ENCODE measurements around the gene PIK3CD.

PIK3CD gene

DNA sequence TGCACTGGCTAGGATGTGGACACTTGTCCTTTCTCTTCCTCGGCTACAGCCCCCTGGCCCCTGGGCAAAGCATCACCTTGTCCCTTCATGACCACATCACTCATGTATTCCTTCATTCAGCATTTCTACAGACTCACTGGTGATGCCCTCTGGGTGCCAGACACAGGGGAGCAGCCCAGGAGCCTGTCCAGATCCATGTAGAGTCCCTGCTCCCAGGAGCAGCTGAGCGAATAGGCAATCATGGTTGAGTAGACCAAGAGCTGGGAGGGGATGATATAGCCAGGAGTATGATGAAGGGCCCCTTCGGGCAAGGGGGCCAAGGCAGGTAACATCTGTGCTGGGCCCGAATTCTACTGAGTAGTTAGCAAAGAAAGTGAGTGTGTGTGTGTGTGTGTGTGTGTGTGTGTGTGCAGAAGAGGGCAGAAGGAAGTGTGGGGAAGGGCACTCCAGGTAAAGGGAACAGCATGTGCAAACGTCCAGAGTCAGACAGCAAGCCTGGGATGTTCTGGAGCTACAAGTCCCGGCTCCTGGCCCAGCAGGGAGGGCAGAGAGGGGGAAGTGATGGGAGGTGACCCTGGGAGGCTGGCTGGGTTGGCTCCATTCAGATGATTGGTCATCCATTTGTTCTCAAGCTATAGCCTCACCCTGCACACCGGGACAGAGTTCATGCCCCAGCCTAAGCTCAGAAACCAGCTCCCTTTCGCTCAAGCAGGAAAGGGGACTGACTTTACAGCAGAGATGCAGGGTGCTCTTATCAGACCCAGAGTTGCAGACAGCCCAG is 21.0 kb upstream of the PIK3CD start:
- peak overlapping the region; percentile 94 for H3K4me3 Mint-ChIP-seq
- peak; percentile 26 for DNase-seq (ENCODE audit: low spot score)
- H3K27me3 Mint-ChIP-seq (ENCODE audit: low read depth): no peaks in the 10 kb centered on the region
- peaks cover 52% of the 10 kb centered on the region for H3K36me3 Mint-ChIP-seq (ENCODE audit: low read depth)
- H3K4me1 Mint-ChIP-seq (ENCODE audit: low read depth): peaks cover 60% of the 10 kb centered on the region
- H3K27ac Mint-ChIP-seq: peak overlapping the region; percentile 97
- no peaks in the 10 kb centered on the region for H3K9me3 Mint-ChIP-seq

DNA sequence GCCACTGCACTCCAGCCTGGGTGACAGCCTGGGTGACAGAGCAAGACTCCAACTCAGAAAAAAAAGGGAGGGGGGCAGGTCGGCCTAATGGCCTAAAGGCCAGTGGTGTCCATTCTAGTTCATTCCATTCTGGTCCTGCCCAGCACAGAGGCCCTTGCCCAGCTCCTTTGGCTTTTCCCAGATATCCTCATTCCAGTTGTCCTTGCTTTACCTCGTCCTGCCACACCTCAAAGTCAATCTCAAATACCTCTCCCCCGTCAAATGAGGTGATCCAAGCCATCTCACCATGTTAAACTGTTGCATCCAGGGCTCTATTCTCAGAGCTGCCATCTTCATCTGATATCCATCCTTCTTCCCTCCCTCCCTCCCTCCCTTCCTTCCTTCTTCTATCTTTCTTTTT is 19.9 kb upstream of the PIK3CD start:
- Mint-ChIP-seq H3K4me3 (peak overlapping the region; percentile 94), H3K4me1 (ENCODE audit: low read depth) (peaks cover 55% of the 10 kb centered on the region), H3K9me3 (no peaks in the 10 kb centered on the region), H3K27me3 (ENCODE audit: low read depth) (no peaks in the 10 kb centered on the region), H3K27ac (peak overlapping the region; percentile 72), H3K36me3 (ENCODE audit: low read depth) (peaks cover 62% of the 10 kb centered on the region)
- no peak for DNase-seq (ENCODE audit: low spot score)

DNA sequence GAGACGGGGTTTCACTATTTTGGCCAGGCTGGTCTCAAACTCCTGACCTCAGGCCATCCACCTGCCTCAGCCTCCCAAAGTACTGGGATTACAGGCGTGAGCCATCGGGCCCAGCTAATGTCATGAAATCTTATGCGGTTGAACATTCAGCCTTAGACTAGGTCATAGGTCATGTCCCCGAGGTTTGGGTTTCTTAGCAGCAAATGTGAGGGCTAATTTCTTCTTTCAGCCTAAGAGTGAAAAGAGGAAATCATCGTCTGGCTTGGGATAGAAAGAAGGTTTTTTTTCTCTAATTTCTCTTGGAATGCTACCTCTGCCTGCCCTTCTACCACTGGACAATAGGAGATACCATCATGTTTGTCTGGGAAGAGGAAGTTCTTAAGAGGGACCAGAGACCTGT is 18.0 kb upstream of the PIK3CD start:
- Mint-ChIP-seq H3K9me3 (peaks cover 6% of the 10 kb centered on the region), H3K27ac (no peak overlapping the region), H3K4me1 (ENCODE audit: low read depth) (peaks cover 46% of the 10 kb centered on the region), H3K36me3 (ENCODE audit: low read depth) (peaks cover 76% of the 10 kb centered on the region), H3K4me3 (peak overlapping the region; percentile 94), H3K27me3 (ENCODE audit: low read depth) (no peaks in the 10 kb centered on the region)
- DNase-seq (ENCODE audit: low spot score): no peak

- no peak overlapping the region for H3K4me3 Mint-ChIP-seq
- H3K4me1 Mint-ChIP-seq (ENCODE audit: low read depth): peaks cover 46% of the 10 kb centered on the region
These were observed 16.9 kb upstream of the PIK3CD start for GRCh38 chr1:9634582-9634981.

DNA sequence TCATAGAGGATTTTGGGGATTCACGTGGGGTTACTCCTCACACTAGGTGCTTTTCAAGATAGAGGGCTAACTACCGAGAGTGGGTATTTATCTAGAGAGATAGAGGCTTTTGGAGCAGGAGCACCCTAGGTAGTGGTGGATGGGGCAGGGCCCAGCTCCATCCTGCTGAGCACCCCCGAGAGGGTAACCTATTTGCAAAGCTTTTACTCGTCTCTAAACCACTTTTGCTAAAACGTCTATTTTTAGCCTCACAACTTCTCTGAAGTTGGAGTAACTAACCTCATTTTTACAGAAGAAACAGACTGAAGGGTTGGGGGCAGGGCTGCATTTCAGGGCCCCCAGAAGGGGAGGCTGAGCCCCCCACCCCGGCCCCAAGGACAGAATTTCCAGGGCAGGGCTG is 12.3 kb upstream of the PIK3CD start:
- Mint-ChIP-seq H3K27ac (peak overlapping the region; percentile 36), H3K4me3 (peak overlapping the region; percentile 63), H3K4me1 (ENCODE audit: low read depth) (peaks cover 50% of the 10 kb centered on the region), H3K36me3 (ENCODE audit: low read depth) (peaks cover 78% of the 10 kb centered on the region), H3K27me3 (ENCODE audit: low read depth) (no peaks in the 10 kb centered on the region), H3K9me3 (peaks cover 6% of the 10 kb centered on the region)
- DNase-seq (ENCODE audit: low spot score): no peak

More at GRCh38 chr1:9634582-9634981, 16.9 kb upstream of the PIK3CD start:
- peaks cover 83% of the 10 kb centered on the region for H3K36me3 Mint-ChIP-seq (ENCODE audit: low read depth)
- no peaks in the 10 kb centered on the region for H3K27me3 Mint-ChIP-seq (ENCODE audit: low read depth)
- no peak for DNase-seq (ENCODE audit: low spot score)
- H3K9me3 Mint-ChIP-seq: peaks cover 6% of the 10 kb centered on the region
- H3K27ac Mint-ChIP-seq: peak overlapping the region; percentile 31

GRCh38 chr1:9643351-9644256 is 7.9 kb upstream of the PIK3CD start:
- DNase-seq (ENCODE audit: low spot score): peak; percentile 51
- peaks cover 46% of the 10 kb centered on the region for H3K4me1 Mint-ChIP-seq (ENCODE audit: low read depth)
- H3K9me3 Mint-ChIP-seq: no peaks in the 10 kb centered on the region
- H3K4me3 Mint-ChIP-seq: peak overlapping the region; percentile 58
- H3K27ac Mint-ChIP-seq: peak overlapping the region; percentile 78
- no peaks in the 10 kb centered on the region for H3K27me3 Mint-ChIP-seq (ENCODE audit: low read depth)
- peaks cover 54% of the 10 kb centered on the region for H3K36me3 Mint-ChIP-seq (ENCODE audit: low read depth)

DNA sequence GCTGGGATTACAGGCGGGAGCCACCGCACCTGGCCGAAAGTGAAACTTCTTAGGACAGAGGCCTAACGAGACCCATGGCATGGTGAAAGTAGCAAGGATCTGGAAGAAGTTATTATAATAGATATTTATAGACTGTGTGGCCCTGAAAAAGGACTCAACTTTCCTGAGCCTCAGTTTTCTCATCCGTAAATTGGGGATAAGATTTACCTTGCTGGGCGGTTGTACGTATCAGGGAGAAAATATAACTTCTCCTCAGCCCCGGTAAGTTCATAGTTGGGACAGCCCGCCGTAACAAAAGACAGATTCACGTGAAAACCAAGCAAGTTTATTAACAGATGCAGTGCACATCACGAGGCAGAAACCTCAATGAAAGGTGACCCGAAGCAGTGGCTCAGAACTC is 5.5 kb upstream of the PIK3CD start:
- Mint-ChIP-seq H3K27ac (peak overlapping the region; percentile 63), H3K4me1 (ENCODE audit: low read depth) (peaks cover 45% of the 10 kb centered on the region), H3K4me3 (no peak overlapping the region), H3K9me3 (no peaks in the 10 kb centered on the region), H3K36me3 (ENCODE audit: low read depth) (peaks cover 41% of the 10 kb centered on the region), H3K27me3 (ENCODE audit: low read depth) (no peaks in the 10 kb centered on the region)
- DNase-seq (ENCODE audit: low spot score): no peak

DNA sequence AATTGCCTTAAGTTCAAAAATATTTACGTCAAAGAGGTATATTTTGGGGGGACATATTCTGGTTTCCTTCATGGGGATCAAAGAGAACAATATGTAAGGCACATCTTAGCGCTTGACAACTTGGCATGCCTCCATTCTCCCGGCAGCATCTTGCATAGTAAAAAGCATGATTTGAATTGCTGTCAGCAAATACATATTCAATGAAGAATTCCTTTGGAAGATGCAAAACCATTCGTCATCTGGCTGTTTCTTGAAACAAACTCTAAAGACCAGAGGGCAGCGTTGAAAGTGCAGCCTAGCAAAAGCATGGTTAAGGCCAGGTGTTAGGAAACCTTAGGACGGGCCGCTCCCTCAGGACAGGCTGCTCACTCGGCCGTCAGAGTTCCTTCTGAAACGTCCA is 3.4 kb upstream of the PIK3CD start:
- peaks cover 34% of the 10 kb centered on the region for H3K36me3 Mint-ChIP-seq (ENCODE audit: low read depth)
- no peaks in the 10 kb centered on the region for H3K27me3 Mint-ChIP-seq (ENCODE audit: low read depth)
- no peaks in the 10 kb centered on the region for H3K9me3 Mint-ChIP-seq
- DNase-seq (ENCODE audit: low spot score): no peak
- H3K4me3 Mint-ChIP-seq: no peak overlapping the region
- peaks cover 38% of the 10 kb centered on the region for H3K4me1 Mint-ChIP-seq (ENCODE audit: low read depth)
- no peak overlapping the region for H3K27ac Mint-ChIP-seq

DNA sequence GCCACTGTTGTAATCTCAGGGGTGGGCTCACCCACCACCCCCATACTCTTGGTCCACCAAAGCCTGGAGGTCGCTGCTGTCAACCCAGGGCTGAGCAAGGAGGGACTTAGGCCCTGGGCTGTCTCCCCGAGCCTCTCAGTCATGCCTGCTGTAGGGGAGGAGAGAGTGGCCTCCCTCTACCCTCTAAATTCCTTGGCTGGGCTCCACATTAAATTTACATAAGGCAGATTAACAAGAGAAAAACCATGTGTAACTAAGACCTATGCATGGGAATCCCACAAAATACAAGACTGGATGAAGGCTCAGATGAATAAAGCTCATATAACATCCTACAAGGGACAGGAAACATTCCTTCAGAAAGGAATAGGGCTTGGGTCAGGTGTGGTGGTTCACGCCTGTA is 1.8 kb upstream of the PIK3CD start:
- peak overlapping the region; percentile 62 for H3K4me3 Mint-ChIP-seq
- DNase-seq (ENCODE audit: low spot score): no peak
- peaks cover 37% of the 10 kb centered on the region for H3K36me3 Mint-ChIP-seq (ENCODE audit: low read depth)
- no peaks in the 10 kb centered on the region for H3K27me3 Mint-ChIP-seq (ENCODE audit: low read depth)
- peaks cover 36% of the 10 kb centered on the region for H3K4me1 Mint-ChIP-seq (ENCODE audit: low read depth)
- H3K27ac Mint-ChIP-seq: peak overlapping the region; percentile 45
- no peaks in the 10 kb centered on the region for H3K9me3 Mint-ChIP-seq

GRCh38 chr1:9651220-9651564 is 339 bp upstream of the PIK3CD start:
- H3K27me3 Mint-ChIP-seq (ENCODE audit: low read depth): no peaks in the 10 kb centered on the region
- peak overlapping the region; percentile 97 for H3K4me3 Mint-ChIP-seq
- no peaks in the 10 kb centered on the region for H3K9me3 Mint-ChIP-seq
- no peak for DNase-seq (ENCODE audit: low spot score)
- H3K36me3 Mint-ChIP-seq (ENCODE audit: low read depth): peaks cover 45% of the 10 kb centered on the region
- H3K27ac Mint-ChIP-seq: peak overlapping the region; percentile 91
- H3K4me1 Mint-ChIP-seq (ENCODE audit: low read depth): peaks cover 42% of the 10 kb centered on the region

DNA sequence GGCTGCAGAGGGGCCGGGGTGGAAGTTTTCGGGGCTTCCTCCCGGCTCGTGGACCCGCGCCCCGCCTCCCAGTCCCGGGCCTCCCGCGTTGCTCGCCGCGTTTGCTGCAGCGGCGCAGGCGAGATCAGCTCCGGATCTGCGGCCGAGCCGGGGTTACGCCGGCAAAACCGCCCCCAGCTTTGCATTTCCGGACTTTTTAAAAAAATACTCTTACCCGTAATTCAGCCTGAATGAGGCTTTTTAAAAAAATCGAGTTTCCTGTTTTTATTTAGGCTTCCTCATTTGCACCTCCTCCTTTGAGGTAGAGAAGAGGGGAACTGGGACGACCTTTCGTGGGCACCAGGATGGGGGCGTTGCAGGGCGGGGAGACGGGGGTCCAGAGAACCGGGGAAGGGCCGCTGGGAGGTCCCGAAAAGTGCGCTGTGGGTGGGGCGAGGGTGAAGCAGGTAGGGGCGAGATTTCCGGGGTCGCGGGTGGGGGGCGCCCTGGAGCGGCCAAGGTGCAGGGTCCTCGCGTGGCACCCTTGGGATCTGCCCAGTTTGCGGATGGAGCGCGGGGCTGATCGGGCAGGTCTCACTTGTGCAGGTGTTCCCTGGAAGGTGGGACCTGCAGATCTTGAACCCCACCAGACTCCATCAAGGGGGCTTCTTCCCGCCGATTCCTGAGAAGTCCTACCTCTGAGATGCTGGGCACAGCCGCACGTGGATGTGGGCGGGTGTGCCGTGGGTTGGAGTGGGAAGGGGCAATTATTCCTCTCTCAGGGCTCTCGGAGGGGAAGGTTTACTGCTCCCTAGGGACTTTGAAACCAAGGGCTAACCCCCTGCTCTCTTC is 1.1 kb downstream of the PIK3CD start:
- Mint-ChIP-seq H3K4me3 (peak overlapping the region; percentile 93), H3K9me3 (no peaks in the 10 kb centered on the region), H3K4me1 (ENCODE audit: low read depth) (peaks cover 49% of the 10 kb centered on the region), H3K27ac (peak overlapping the region; percentile 92), H3K36me3 (ENCODE audit: low read depth) (peaks cover 47% of the 10 kb centered on the region), H3K27me3 (ENCODE audit: low read depth) (no peaks in the 10 kb centered on the region)
- DNase-seq (ENCODE audit: low spot score): peak; percentile 59

GRCh38 chr1:9653210-9653490 is 1.6 kb downstream of the PIK3CD start:
- Mint-ChIP-seq H3K27ac (peak overlapping the region; percentile 92), H3K27me3 (ENCODE audit: low read depth) (no peaks in the 10 kb centered on the region), H3K36me3 (ENCODE audit: low read depth) (peaks cover 48% of the 10 kb centered on the region), H3K4me1 (ENCODE audit: low read depth) (peaks cover 53% of the 10 kb centered on the region), H3K4me3 (peak overlapping the region; percentile 93), H3K9me3 (no peaks in the 10 kb centered on the region)
- no peak for DNase-seq (ENCODE audit: low spot score)

GRCh38 chr1:9653491-9654050 is 2.0 kb downstream of the PIK3CD start:
- peak; percentile 51 for DNase-seq (ENCODE audit: low spot score)
- Mint-ChIP-seq H3K4me3 (peak overlapping the region; percentile 93), H3K9me3 (no peaks in the 10 kb centered on the region), H3K27ac (peak overlapping the region; percentile 92), H3K36me3 (ENCODE audit: low read depth) (peaks cover 47% of the 10 kb centered on the region), H3K27me3 (ENCODE audit: low read depth) (no peaks in the 10 kb centered on the region), H3K4me1 (ENCODE audit: low read depth) (peaks cover 55% of the 10 kb centered on the region)

Measured in T-helper 2 cell treated with Interferon-gamma antibody and Interleukin-4, amounts not matched to agents 5 μg/mL and 100 μg/mL, for 36 hours (primary cell).